Fibroblast of the aortic adventitia (primary cell): Measurements from ENCODE around the gene SCUBE1. TPM values are rescaled to one million over a fixed set of nuclear protein-coding genes. Genes with fewer than 3 reads are reported as not detected.

Experiments
- DNase-seq: peaks from one replicate; pipeline ENCODE4 v3.0.0-alpha.2; 2010; ENCODE audit warnings: low read depth
- H3K4me3 ChIP-seq: 2 replicates; pipeline ENCODE4 v1.5.1; 2011; ENCODE audit warnings: low read depth, mild to moderate bottlenecking, control low read depth, low read length, moderate library complexity
- total RNA-seq: library from RNA; depleted of rRNA; stranded (reverse); fragments of >200 nt; gene quantifications from 2 replicates; pipeline ENCODE4 v1.2.3, GENCODE V29; 2012; ENCODE audit warnings: low replicate concordance
- TF ChIP-seq, protein P1 (sequence below): IDR thresholded peaks from 2 replicates; pipeline ENCODE4 v1.5.1; 2011; ENCODE audit warnings: mild to moderate bottlenecking, low read length, control low read depth, inconsistent platforms; ENCODE audit not compliant: insufficient read depth

Gene SCUBE1
- total RNA-seq, 1 donor, result not detected

- no peak for DNase-seq
- TF ChIP-seq, protein P1, sequence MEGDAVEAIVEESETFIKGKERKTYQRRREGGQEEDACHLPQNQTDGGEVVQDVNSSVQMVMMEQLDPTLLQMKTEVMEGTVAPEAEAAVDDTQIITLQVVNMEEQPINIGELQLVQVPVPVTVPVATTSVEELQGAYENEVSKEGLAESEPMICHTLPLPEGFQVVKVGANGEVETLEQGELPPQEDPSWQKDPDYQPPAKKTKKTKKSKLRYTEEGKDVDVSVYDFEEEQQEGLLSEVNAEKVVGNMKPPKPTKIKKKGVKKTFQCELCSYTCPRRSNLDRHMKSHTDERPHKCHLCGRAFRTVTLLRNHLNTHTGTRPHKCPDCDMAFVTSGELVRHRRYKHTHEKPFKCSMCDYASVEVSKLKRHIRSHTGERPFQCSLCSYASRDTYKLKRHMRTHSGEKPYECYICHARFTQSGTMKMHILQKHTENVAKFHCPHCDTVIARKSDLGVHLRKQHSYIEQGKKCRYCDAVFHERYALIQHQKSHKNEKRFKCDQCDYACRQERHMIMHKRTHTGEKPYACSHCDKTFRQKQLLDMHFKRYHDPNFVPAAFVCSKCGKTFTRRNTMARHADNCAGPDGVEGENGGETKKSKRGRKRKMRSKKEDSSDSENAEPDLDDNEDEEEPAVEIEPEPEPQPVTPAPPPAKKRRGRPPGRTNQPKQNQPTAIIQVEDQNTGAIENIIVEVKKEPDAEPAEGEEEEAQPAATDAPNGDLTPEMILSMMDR, result no peak
- H3K4me3 ChIP-seq, result no peak overlapping the region
These were observed 70.3 kb downstream of the SCUBE1 start for GRCh38 chr22:43272869-43273318.

DNA sequence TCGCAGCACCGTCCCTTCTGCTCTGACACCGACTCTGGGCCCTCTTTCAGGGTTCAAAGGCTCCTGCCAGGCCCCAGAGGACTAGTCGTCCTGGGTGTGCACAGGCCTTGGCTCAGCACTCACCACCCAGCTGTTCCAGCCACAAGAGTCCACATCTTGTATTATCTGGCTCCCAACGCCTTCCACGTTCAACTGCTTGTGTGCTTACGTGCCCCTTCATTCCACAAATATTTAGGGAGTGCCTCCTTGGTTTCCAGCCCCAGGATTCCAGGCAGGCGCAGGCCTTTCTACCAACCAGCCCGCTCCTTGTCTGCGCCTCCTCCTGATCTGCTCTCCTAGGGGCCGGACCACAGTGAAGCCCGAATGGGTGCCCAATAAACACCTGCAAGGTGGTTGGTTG is 70.9 kb downstream of the SCUBE1 start:
- DNase-seq, result no peak
- TF ChIP-seq, protein P1, result no peak
- no peak overlapping the region for H3K4me3 ChIP-seq

DNA sequence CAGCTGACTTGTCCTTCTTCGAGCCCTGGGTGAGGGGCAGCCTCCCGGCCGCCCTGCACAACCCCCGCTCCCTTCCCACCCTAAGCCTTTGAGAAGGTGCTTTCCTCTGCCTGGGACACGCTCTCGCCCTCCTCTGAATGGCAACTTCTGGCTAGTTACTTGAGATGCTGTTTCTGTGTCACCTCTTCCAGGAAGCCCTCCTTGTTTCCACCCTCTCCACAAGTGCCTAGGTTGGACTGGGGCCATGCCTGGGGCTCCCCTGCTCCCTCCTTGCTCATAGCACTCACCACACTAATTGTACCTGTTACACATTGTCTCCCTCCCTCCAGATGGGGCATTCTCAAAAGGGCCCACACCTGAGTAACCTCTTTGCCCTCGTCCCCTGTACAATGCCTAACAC is 72.2 kb downstream of the SCUBE1 start:
- TF ChIP-seq, protein P1, result no peak
- no peak overlapping the region for H3K4me3 ChIP-seq
- DNase-seq, result no peak

DNA sequence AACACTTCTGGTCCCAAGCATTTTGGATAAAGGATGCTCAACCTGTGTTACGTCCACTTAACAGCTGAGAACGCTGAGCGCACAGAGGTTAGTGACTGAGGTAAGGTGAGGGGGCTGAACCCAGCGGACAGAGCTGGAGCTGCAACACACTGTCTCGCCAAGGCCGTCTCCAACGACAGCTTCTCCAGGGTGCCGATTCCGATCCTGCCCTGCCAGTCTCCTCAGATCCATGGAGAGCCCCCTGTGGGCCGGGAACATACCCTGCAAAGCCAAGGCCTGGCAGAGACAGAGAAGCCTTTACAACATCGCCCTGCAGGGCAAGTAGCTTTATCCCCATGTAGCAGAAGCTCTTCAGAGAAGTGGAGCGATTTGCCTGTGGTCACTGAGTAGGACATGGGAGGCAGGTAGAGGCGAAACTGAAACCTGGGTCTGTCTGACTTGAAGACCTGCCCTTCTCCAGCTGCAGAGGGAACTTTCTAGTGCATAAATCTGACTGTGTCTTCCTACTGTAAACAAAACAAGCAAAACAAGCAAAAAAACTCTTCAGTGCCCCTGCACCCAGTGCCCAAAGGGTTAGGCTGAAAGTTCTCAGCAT is 72.8 kb downstream of the SCUBE1 start:
- DNase-seq, result no peak
- no peak overlapping the region for H3K4me3 ChIP-seq
- TF ChIP-seq, protein P1, result peak; percentile 19

GRCh38 chr22:43269646-43270045 is 73.5 kb downstream of the SCUBE1 start:
- DNase-seq, result no peak
- TF ChIP-seq, protein P1, result no peak
- H3K4me3 ChIP-seq, result no peak overlapping the region

DNA sequence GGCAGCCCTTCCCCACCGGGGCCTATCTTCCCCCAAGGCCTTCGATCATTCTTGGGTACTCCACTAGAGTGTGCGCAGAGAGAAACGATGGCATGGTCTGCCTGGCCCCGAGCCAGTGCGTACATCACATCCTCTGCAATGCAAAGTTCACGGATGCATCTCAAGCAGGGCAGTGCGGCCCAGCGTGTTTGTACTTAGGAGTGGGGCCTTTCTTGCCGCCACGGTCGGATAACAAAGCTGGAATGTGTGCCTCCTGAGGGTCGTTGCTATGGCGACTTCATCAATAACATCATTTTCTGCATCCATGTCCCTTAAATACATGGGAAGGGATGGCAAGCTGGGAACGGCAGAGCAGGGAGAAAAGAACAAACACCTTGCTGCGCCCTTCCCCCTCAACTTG is 73.9 kb downstream of the SCUBE1 start:
- no peak overlapping the region for H3K4me3 ChIP-seq
- TF ChIP-seq, protein P1, result no peak
- no peak for DNase-seq
